ENCODE data around the gene REV3L.

- TF ChIP-seq CTCF (conservative IDR thresholded peaks at IDR 0.05; ENCODE audit: low read depth, low read length) = no peak
- no peak for TF ChIP-seq EZH2phosphoT487 (IDR thresholded peaks at IDR 0.05; ENCODE audit: borderline replicate concordance, low read length)
- no peak for TF ChIP-seq EZH2 (IDR thresholded peaks at IDR 0.05; ENCODE audit: low read length, unreplicated experiment)
Observed at GRCh38 chr6:111294374-111294967, 188.5 kb downstream of the REV3L start.

Data from PC-3 (cell line).